GM12865 (cell line): ENCODE measurements around the gene CCM2.

Experiments used
- DNase-seq: peaks from one replicate; pipeline ENCODE4 v3.0.0; 2010; ENCODE audit warnings: low read depth
- H3K4me3 ChIP-seq: 2 replicates; pipeline ENCODE4 v1.5.1; 2011; ENCODE audit warnings: mild to moderate bottlenecking, low read depth, low read length, control low read depth
- CTCF ChIP-seq: IDR thresholded peaks from 2 replicates; pipeline ENCODE4 v1.5.1; 2011; ENCODE audit warnings: low read length, control low read depth, low read depth, inconsistent platforms; ENCODE audit not compliant: insufficient read depth; ENCODE audit errors: missing control alignments

Gene CCM2

GRCh38 chr7:45050198-45050597, 50.2 kb downstream of the CCM2 start:
- no peak for TF ChIP-seq CTCF
- H3K4me3 ChIP-seq, result no peak overlapping the region
- DNase-seq, result no peak

GRCh38 chr7:45052011-45052410, 52.0 kb downstream of the CCM2 start:
- no peak for DNase-seq
- no peak overlapping the region for H3K4me3 ChIP-seq
- TF ChIP-seq CTCF, result no peak

GRCh38 chr7:45053401-45053800, 53.4 kb downstream of the CCM2 start:
- TF ChIP-seq CTCF, result no peak
- no peak overlapping the region for H3K4me3 ChIP-seq

GRCh38 chr7:45053941-45054340, 53.9 kb downstream of the CCM2 start:
- no peak overlapping the region for H3K4me3 ChIP-seq
- no peak for TF ChIP-seq CTCF
- DNase-seq, result no peak

More at GRCh38 chr7:45053401-45053800, 53.4 kb downstream of the CCM2 start:
- no peak for DNase-seq

GRCh38 chr7:45054442-45054841, 54.4 kb downstream of the CCM2 start:
- TF ChIP-seq CTCF, result no peak
- H3K4me3 ChIP-seq, result no peak overlapping the region
- no peak for DNase-seq

- no peak for TF ChIP-seq CTCF
- no peak overlapping the region for H3K4me3 ChIP-seq
- no peak for DNase-seq
Observed at GRCh38 chr7:45055016-45055415, 55.0 kb downstream of the CCM2 start.

- no peak for DNase-seq
- TF ChIP-seq CTCF, result no peak
- no peak overlapping the region for H3K4me3 ChIP-seq
Observed at GRCh38 chr7:45055594-45056219, 55.7 kb downstream of the CCM2 start.
